Measurements from ENCODE around the gene AGRN.

GRCh38 chr1:1053682-1054081, 33.8 kb downstream of the AGRN start:
- TF ChIP-seq CTCF (IDR thresholded peaks at IDR 0.05) (no peak), POLR2A (IDR thresholded peaks at IDR 0.05) (no peak)
